A549 (cell line): Measurements from ENCODE around the gene AVPI1. TPM values are rescaled to one million over a fixed set of nuclear protein-coding genes. Genes with fewer than 3 reads are reported as not detected.

Source experiments
- ATAC-seq, 2 experiments: fragments of 200-7000 bp in 1 of 2; fragments of >200 bp in 1 of 2; cut with Nextera tagmentation in 1 of 2; cut with Tn5 transposase in 1 of 2; 3 replicates each; pipeline versions ENCODE4 v1.8.0 to v1.9.1; 2018 to 2020; ENCODE audit warnings: mild to moderate bottlenecking in 1 of 2, moderate library complexity in 1 of 2
- CTCF ChIA-PET: fragments of 300-600 bp; sonication (Branson Sonifier 250); formaldehyde crosslinking; extraction: SDS; loops from one replicate; lab custom pipeline; 2021; ENCODE audit warnings: antibody characterized with exemption, inconsistent platforms; lab: Yijun Ruan, JAX
- POLR2A ChIA-PET: fragments of 350-600 bp; formaldehyde crosslinking; extraction: SDS; loops from one replicate; lab custom pipeline; 2021; ENCODE audit warnings: antibody characterized with exemption, inconsistent platforms; lab: Yijun Ruan, JAX
- DNase-seq, 2 experiments: peaks; one replicate each; pipeline versions ENCODE4 v3.0.0 to v3.0.0-alpha.2; 2011 to 2016; ENCODE audit warnings: low read depth in 1 of 2, low spot score in 1 of 2
- FAIRE-seq: peaks from 2 replicates; lab custom pipeline; 2011; peaks lifted over from hg19 to GRCh38; lab: Jason Lieb, UNC
- H3K27ac ChIP-seq, 2 experiments: fragments of >200 bp; sonication (Bioruptor Twin); formaldehyde crosslinking; 3 replicates each; pipeline ENCODE4 v1.5.1; 2016 to 2017
- H3K4me1 ChIP-seq: fragments of >200 bp; sonication (Bioruptor Twin); formaldehyde crosslinking; 3 replicates; pipeline ENCODE4 v1.6.1; 2016
- H3K4me2 ChIP-seq: fragments of >200 bp; sonication (Bioruptor Twin); formaldehyde crosslinking; 3 replicates; pipeline ENCODE4 v1.6.1; 2016
- H3K4me3 ChIP-seq: fragments of >200 bp; sonication (Bioruptor Twin); formaldehyde crosslinking; 3 replicates; pipeline ENCODE4 v1.5.1; 2016
- H3K9me3 ChIP-seq: fragments of >200 bp; sonication (Bioruptor Twin); formaldehyde crosslinking; 3 replicates; pipeline ENCODE4 v1.6.1; 2016
- CHD4 ChIP-seq: fragments of 200-600 bp; sonication (generic); IDR thresholded peaks from 2 replicates; pipeline ENCODE4 v1.6.1; 2016; ENCODE audit warnings: antibody characterized with exemption, mild to moderate bottlenecking, borderline replicate concordance
- EHMT2 ChIP-seq: fragments of 200-600 bp; sonication (generic); IDR thresholded peaks from 2 replicates; pipeline ENCODE4 v1.6.1; 2016; ENCODE audit warnings: antibody characterized with exemption, low read depth, mild to moderate bottlenecking, moderate library complexity
- EP300 ChIP-seq, 2 experiments: fragments of >200 bp; sonication (Bioruptor Twin); formaldehyde crosslinking; IDR thresholded peaks; 2 replicates in 1 of 2; 3 replicates in 1 of 2; pipeline ENCODE4 v1.6.1; 2016 to 2017
- FOSB ChIP-seq: fragments of 250-450 bp; sonication (Bioruptor Pico); IDR thresholded peaks from 2 replicates; pipeline ENCODE4 v1.5.0; 2020; ENCODE audit warnings: mild to moderate bottlenecking, moderate library complexity
- FOXS1 ChIP-seq: fragments of 250-450 bp; sonication (Bioruptor Pico); IDR thresholded peaks from 2 replicates; pipeline ENCODE4 v1.5.0; 2020; ENCODE audit warnings: mild to moderate bottlenecking, moderate library complexity
- HOXA7 ChIP-seq: fragments of 250-450 bp; sonication (Bioruptor Pico); IDR thresholded peaks from 2 replicates; pipeline ENCODE4 v1.5.0; 2020; ENCODE audit warnings: mild to moderate bottlenecking, moderate library complexity
- HOXB13 ChIP-seq: fragments of 250-450 bp; sonication (Bioruptor Pico); IDR thresholded peaks from 2 replicates; pipeline ENCODE4 v1.5.0; 2020; ENCODE audit warnings: low read depth, mild to moderate bottlenecking, moderate library complexity
- HOXB5 ChIP-seq: fragments of 250-450 bp; sonication (Bioruptor Pico); IDR thresholded peaks from 2 replicates; pipeline ENCODE4 v1.5.0; 2020; ENCODE audit warnings: mild to moderate bottlenecking, moderate library complexity
- KDM1A ChIP-seq: fragments of 200-600 bp; sonication (generic); IDR thresholded peaks from 2 replicates; pipeline ENCODE4 v1.6.1; 2016; ENCODE audit warnings: low read depth, mild to moderate bottlenecking
- MYC ChIP-seq: IDR thresholded peaks from 2 replicates; pipeline ENCODE4 v1.6.1; 2012; ENCODE audit warnings: mild to moderate bottlenecking, inconsistent platforms, low read length, improper control_type of control experiment, borderline replicate concordance
- PHF8 ChIP-seq: fragments of 200-600 bp; sonication (generic); IDR thresholded peaks from 2 replicates; pipeline ENCODE4 v1.6.1; 2016; ENCODE audit warnings: low read depth, mild to moderate bottlenecking, antibody characterized with exemption, moderate library complexity, borderline replicate concordance
- RNF2 ChIP-seq: fragments of 200-600 bp; sonication (generic); IDR thresholded peaks from 2 replicates; pipeline ENCODE4 v1.6.1; 2016; ENCODE audit warnings: low read depth, mild to moderate bottlenecking, antibody characterized with exemption, moderate library complexity, borderline replicate concordance
- ZFP36 ChIP-seq: fragments of 450-650 bp; IDR thresholded peaks from 2 replicates; pipeline ENCODE4 v1.6.1; 2014; ENCODE audit warnings: borderline replicate concordance; ENCODE audit not compliant: partially characterized antibody
- ZSCAN20 ChIP-seq: fragments of 250-450 bp; sonication (Bioruptor Pico); IDR thresholded peaks from 2 replicates; pipeline ENCODE4 v1.8.0; 2022; ENCODE audit warnings: mild to moderate bottlenecking, moderate library complexity
- WGBS: methylation state at CpG from one replicate; pipeline ENCODE4 v1.1.6; 2017; ENCODE audit errors: missing lambda C conversion rate; 5-methylcytosine and 5-hydroxymethylcytosine counted together
- polyA plus RNA-seq, 4 experiments: library from polyadenylated mRNA; depleted of rRNA in 3 of 4; stranded (reverse); fragments of >200 nt; fragmentation: RNase III in 1 of 4; extraction: RNeasy Plus Mini Kit Qiagen cat#74134 plus additional on column Dnase treatment in 1 of 4; gene quantifications; 2 replicates in 3 of 4; 3 replicates in 1 of 4; pipeline ENCODE4 v1.2.3, GENCODE V29; 2011 to 2017
- TF ChIP-seq, protein P1 (sequence below): fragments of >200 bp; sonication (Bioruptor Twin); formaldehyde crosslinking; IDR thresholded peaks from 2 replicates; pipeline ENCODE4 v1.6.1; 2016
- TF ChIP-seq, protein P2 (sequence below): fragments of 200-600 bp; sonication (generic); IDR thresholded peaks from 2 replicates; pipeline ENCODE4 v1.6.1; 2016; ENCODE audit warnings: antibody characterized with exemption, mild to moderate bottlenecking, moderate library complexity
- TF ChIP-seq, protein P3 (sequence below): IDR thresholded peaks from 2 replicates; pipeline ENCODE4 v1.6.1; 2012; ENCODE audit warnings: low read depth, borderline replicate concordance
- TF ChIP-seq, protein P4 (sequence below): fragments of >200 bp; sonication (Bioruptor Twin); formaldehyde crosslinking; IDR thresholded peaks from 3 replicates; pipeline ENCODE4 v1.6.1; 2016

The AVPI1 gene
- polyA plus RNA-seq, 2 of the 4 experiments (the other 2 are of a cell fraction) = 48.7 to 70.3 TPM

DNA sequence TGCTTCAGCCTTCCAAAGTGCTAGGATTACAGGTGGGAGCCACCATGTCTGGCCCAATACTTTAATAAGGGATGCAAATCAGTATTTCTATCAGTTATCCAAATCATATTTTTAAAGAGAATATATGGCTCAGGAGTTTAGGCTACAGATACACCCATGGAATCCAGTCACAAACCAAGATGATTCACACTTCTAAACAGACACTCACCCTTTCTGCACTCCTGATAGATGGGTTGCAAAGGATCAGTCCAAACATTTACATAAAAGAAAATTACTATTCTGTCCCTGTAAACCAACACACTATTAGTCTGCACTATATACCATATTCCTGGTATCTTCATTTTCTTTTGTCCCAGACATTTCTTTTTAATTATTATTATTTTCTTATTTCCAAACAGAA is 55.9 kb downstream of the AVPI1 start:
- H3K4me3 ChIP-seq = no peak overlapping the region
- no peak overlapping the region for H3K4me2 ChIP-seq
- ATAC-seq (no peak), FAIRE-seq (no peak), DNase-seq (no peak)
- TF ChIP-seq CHD4 = no peak
- TF ChIP-seq, protein P1, sequence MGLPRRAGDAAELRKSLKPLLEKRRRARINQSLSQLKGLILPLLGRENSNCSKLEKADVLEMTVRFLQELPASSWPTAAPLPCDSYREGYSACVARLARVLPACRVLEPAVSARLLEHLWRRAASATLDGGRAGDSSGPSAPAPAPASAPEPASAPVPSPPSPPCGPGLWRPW = no peak
- no peak for TF ChIP-seq ZSCAN20 (CRISPR knock-in tag)
- TF ChIP-seq FOXS1 (CRISPR knock-in tag) = no peak
- TF ChIP-seq ZFP36 = no peak
- TF ChIP-seq MYC = no peak
- TF ChIP-seq HOXA7 = no peak
- no peak for TF ChIP-seq HOXB13 (CRISPR knock-in tag)
- no peak for TF ChIP-seq EP300 (IDR thresholded peaks at IDR 0.05)
- TF ChIP-seq FOSB (CRISPR knock-in tag) = no peak
- POLR2A ChIA-PET = no interaction called here
- CTCF ChIA-PET = interaction anchor here (0.9 to 10.7 kb wide), 8 partner anchors 9 to 101 kb away, joined by 3 to 97 read pairs (median 4); no protein-coding TSS in a partner anchor
- H3K4me1 ChIP-seq = peaks cover 7% of the 10 kb centered on the region; the same call in 2 of the 3 replicates
- H3K27ac ChIP-seq = no peak overlapping the region
- H3K9me3 ChIP-seq = no peaks in the 10 kb centered on the region

DNA sequence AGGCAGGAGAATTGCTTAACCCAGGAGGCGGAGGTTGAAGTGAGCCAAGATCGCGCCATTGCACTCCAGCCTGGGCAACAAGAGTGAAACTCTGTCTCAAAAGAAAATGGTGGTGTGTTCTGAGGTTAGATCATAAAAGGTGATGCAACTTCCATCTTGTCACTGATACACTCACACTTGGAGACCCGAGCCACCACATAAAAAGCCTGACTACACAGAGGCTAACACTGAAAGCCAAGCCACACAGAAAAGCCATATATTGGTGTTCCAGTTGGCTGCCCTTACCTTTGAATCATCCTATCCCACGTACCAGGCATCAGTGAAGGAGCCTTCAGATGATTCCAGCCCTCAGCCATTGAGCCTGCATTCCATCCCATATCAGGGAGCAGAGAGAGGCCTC is 57.8 kb downstream of the AVPI1 start:
- no peak overlapping the region for H3K4me3 ChIP-seq
- FAIRE-seq (no peak), ATAC-seq (no peak), DNase-seq (no peak)
- H3K4me2 ChIP-seq = no peak overlapping the region
- H3K4me1 ChIP-seq = peaks cover 7% of the 10 kb centered on the region; the same call in 2 of the 3 replicates
- ChIA-PET POLR2A (no interaction called here), CTCF (interaction anchor here (0.8 to 10.7 kb wide), 5 partner anchors 12 to 165 kb away, joined by 3 to 97 read pairs (median 12); partner anchors contain the start of gene ANKRD2)
- H3K27ac ChIP-seq = no peak overlapping the region
- no peaks in the 10 kb centered on the region for H3K9me3 ChIP-seq
- WGBS = 95% methylated on average over 5 of the region's 5 CpGs
- TF ChIP-seq, protein P2, sequence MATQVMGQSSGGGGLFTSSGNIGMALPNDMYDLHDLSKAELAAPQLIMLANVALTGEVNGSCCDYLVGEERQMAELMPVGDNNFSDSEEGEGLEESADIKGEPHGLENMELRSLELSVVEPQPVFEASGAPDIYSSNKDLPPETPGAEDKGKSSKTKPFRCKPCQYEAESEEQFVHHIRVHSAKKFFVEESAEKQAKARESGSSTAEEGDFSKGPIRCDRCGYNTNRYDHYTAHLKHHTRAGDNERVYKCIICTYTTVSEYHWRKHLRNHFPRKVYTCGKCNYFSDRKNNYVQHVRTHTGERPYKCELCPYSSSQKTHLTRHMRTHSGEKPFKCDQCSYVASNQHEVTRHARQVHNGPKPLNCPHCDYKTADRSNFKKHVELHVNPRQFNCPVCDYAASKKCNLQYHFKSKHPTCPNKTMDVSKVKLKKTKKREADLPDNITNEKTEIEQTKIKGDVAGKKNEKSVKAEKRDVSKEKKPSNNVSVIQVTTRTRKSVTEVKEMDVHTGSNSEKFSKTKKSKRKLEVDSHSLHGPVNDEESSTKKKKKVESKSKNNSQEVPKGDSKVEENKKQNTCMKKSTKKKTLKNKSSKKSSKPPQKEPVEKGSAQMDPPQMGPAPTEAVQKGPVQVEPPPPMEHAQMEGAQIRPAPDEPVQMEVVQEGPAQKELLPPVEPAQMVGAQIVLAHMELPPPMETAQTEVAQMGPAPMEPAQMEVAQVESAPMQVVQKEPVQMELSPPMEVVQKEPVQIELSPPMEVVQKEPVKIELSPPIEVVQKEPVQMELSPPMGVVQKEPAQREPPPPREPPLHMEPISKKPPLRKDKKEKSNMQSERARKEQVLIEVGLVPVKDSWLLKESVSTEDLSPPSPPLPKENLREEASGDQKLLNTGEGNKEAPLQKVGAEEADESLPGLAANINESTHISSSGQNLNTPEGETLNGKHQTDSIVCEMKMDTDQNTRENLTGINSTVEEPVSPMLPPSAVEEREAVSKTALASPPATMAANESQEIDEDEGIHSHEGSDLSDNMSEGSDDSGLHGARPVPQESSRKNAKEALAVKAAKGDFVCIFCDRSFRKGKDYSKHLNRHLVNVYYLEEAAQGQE = no peak
- TF ChIP-seq PHF8 = no peak
- TF ChIP-seq ZSCAN20 (CRISPR knock-in tag) = no peak
- no peak for TF ChIP-seq RNF2
- TF ChIP-seq HOXB5 (CRISPR knock-in tag) = no peak
- no peak for TF ChIP-seq KDM1A
- TF ChIP-seq, protein P3, sequence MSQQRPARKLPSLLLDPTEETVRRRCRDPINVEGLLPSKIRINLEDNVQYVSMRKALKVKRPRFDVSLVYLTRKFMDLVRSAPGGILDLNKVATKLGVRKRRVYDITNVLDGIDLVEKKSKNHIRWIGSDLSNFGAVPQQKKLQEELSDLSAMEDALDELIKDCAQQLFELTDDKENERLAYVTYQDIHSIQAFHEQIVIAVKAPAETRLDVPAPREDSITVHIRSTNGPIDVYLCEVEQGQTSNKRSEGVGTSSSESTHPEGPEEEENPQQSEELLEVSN = no peak
- no peak for TF ChIP-seq MYC
- TF ChIP-seq, protein P1 = no peak
- TF ChIP-seq EHMT2 = no peak
- TF ChIP-seq FOXS1 (CRISPR knock-in tag) = no peak
- TF ChIP-seq, protein P4, sequence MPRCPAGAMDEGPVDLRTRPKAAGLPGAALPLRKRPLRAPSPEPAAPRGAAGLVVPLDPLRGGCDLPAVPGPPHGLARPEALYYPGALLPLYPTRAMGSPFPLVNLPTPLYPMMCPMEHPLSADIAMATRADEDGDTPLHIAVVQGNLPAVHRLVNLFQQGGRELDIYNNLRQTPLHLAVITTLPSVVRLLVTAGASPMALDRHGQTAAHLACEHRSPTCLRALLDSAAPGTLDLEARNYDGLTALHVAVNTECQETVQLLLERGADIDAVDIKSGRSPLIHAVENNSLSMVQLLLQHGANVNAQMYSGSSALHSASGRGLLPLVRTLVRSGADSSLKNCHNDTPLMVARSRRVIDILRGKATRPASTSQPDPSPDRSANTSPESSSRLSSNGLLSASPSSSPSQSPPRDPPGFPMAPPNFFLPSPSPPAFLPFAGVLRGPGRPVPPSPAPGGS = no peak
